Temporal lobe (tissue), 1 donor: ENCODE results near the gene RTP3. TPM values are rescaled to one million over a fixed set of nuclear protein-coding genes. Genes with fewer than 3 reads are reported as not detected.

Experiments used
- total RNA-seq: library from RNA; depleted of rRNA; stranded (reverse); fragments of >200 nt; gene quantifications from one replicate; pipeline ENCODE4 v1.2.3, GENCODE V29; 2014

RTP3 gene
- total RNA-seq, 1 donor from 2014 or later, result not detected

Other genes with a start within 250 kb of the RTP3 start
- gene CCR2, start 143.9 kb upstream of the RTP3 start, total RNA-seq, result 0.25 TPM
- gene CCR5, start 127.0 kb upstream of the RTP3 start, total RNA-seq, result not detected
- 0.25 TPM for gene CCRL2, start 90.7 kb upstream of the RTP3 start, total RNA-seq
- 3.0 TPM for gene LTF, start 33.1 kb upstream of the RTP3 start, total RNA-seq
- 2.5 TPM for gene LRRC2, start 68.3 kb downstream of the RTP3 start, total RNA-seq
- gene FAM240A, start 114.5 kb downstream of the RTP3 start, total RNA-seq, result not detected
- 1.5 TPM for gene ALS2CL, start 195.7 kb downstream of the RTP3 start, total RNA-seq
- gene TMIE, start 203.4 kb downstream of the RTP3 start, total RNA-seq, result 2.0 TPM
- 0.25 TPM for gene PRSS50, start 219.9 kb downstream of the RTP3 start, total RNA-seq